ENCODE data around the gene PHAF1. TPM values are rescaled to one million over a fixed set of nuclear protein-coding genes. Genes with fewer than 3 reads are reported as not detected.
A peak's percentile ranks its signal among the peaks of the same experiment; 100 is the strongest.

PHAF1 gene
- total and polyA plus RNA-seq, 2 of the 13 experiments (the other 11 are each of a cell fraction or from before 2014, with no cell fraction given): 48.3 to 174 TPM

- peak; percentile 86; the same call in 1 of the 2 replicates for TF ChIP-seq ZNF142 (CRISPR knock-in tag; IDR thresholded peaks at IDR 0.05)
- peak; percentile 89 for TF ChIP-seq AKAP8 (CRISPR knock-in tag; IDR thresholded peaks at IDR 0.05)
- no peak for TF ChIP-seq ADNP (CRISPR knock-in tag; IDR thresholded peaks at IDR 0.05)
- TF ChIP-seq TP53 (CRISPR knock-in tag; conservative IDR thresholded peaks at IDR 0.05): no peak; the same call in 1 of the 2 replicates
- 0 out of 2 replicates have a peak, but pooled peaks have one; percentile 74 for TF ChIP-seq E2F2 (CRISPR knock-in tag; IDR thresholded peaks at IDR 0.05; ENCODE audit: borderline replicate concordance)
- no peak; the same call in none of the 2 replicates for TF ChIP-seq ATF1 (CRISPR knock-in tag; IDR thresholded peaks at IDR 0.05)
- peak; percentile 43; the same call in 1 of the 2 replicates for TF ChIP-seq ZNF749 (CRISPR knock-in tag; IDR thresholded peaks at IDR 0.05; ENCODE audit: borderline replicate concordance)
- no peak for TF ChIP-seq FIP1L1 (IDR thresholded peaks at IDR 0.05; ENCODE audit: borderline replicate concordance, insufficient read depth, low read depth, low read length)
- no peak for TF ChIP-seq ZNF562 (CRISPR knock-in tag; IDR thresholded peaks at IDR 0.05; ENCODE audit: borderline replicate concordance)
- TF ChIP-seq NFE2 (CRISPR knock-in tag; IDR thresholded peaks at IDR 0.05): no peak
- no peak for TF ChIP-seq NFE2L2 (IDR thresholded peaks at IDR 0.05; ENCODE audit: low read length)
- peak; percentile 47 for TF ChIP-seq ZNF574 (CRISPR knock-in tag; IDR thresholded peaks at IDR 0.05)
- TF ChIP-seq ZNF704 (CRISPR knock-in tag; IDR thresholded peaks at IDR 0.05; ENCODE audit: borderline replicate concordance): peak; percentile 22; the same call in 1 of the 2 replicates
- TF ChIP-seq AHR (CRISPR knock-in tag; IDR thresholded peaks at IDR 0.05): peak; percentile 39; the same call in 1 of the 2 replicates
- no peak for TF ChIP-seq POLR2AphosphoS2 (IDR thresholded peaks at IDR 0.05; ENCODE audit: low read depth, low read length)
- TF ChIP-seq ZNF501 (CRISPR knock-in tag; IDR thresholded peaks at IDR 0.05): peak; percentile 88
- TF ChIP-seq HCFC1 (IDR thresholded peaks at IDR 0.05; ENCODE audit: low read depth, low read length): no peak; the same call in 1 of the 2 replicates
- TF ChIP-seq HNRNPK (IDR thresholded peaks at IDR 0.05; ENCODE audit: low read depth, low read length, poor library complexity, severe bottlenecking): peak; percentile 82
Measured at GRCh38 chr16:67183627-67184452, 74.1 kb downstream of the PHAF1 start, which contains the start of gene MATCAP1 (continued).

Data from HepG2 (cell line).